NCI-H187 (cell line): Measurements from ENCODE around the gene GIMAP5.

Source experiments
- DNase-seq, 2 experiments: peaks; one replicate each; lab custom pipeline; 2025; lab: John Stamatoyannopoulos, UW

Gene GIMAP5

DNA sequence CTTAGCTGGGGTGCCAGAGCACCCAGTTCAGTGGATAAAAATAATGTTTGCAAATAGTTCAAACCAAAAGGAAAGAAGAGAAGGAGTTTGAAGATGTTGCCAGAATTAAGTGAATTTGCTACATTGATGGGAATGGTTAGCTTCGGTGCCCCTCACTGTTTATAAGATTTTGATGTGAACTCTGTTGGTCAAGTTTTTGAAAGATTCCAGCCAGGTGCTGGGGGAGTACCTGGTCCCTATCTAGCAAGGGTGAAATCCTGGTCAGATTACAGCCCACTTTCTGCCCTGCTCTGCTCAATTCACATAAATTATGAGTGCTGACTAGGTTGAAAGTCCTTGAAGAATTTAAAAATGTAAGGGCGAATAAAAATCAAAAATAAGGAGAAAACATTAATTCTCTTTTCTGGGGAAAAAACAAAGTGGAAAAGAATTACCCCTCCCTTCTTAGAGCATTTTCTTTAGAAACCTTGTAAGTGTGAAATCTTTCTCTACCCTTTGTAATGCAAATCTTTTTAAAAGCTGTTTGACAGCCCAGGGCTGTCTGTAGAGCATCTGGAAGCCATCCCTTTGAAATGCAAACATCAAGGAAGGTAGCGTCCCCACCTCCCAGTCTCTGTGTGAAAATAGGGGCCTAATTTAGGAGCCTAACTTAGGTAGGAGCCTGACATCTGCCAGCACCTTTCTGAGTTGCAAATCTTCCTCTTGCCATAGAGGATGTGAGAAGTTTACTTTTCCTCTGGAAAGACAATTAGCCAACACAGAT is 1.4 kb upstream of the GIMAP5 start:
- DNase-seq: no peak

- no peak for DNase-seq
These were observed 354 bp upstream of the GIMAP5 start for GRCh38 chr7:150736864-150737263.

DNA sequence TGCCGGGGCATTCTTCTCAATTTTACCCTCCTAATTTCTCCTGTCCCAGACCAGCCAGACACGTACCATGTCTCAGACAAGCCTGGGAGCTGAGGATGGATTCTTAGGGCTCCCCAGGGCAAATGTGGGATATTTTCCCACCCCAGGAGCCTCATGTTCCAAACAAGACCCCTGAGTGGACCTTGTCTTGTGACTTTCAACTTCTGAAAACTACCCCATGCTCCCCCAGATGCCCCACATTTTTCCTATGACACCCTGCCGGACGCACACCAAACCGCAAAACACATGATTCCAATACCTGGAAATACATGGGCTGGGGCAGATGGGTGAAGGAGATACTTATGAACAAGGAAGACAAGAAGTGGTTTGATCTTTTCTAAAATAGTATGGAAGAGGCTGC is 874 bp downstream of the GIMAP5 start:
- DNase-seq: no peak

DNA sequence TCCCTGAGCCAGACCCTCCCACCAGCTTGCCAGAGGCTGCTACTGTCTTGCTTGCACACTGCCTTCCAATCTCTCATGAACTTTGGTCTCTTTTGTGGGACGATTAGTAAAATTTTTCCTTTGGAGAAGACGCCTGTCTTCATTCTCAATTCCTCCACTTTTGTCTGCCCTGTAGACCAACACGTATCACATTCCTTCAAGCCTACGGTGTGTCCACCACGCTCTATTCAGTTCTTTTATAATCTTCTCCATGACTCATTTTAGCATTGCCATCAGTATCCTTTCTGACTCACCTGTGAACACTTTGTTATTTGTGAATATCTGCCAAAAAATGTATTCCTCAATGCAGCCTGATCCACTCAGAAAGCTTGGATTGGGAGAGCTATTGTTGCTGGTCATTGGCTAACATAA is 1.4 kb downstream of the GIMAP5 start:
- no peak for DNase-seq

DNA sequence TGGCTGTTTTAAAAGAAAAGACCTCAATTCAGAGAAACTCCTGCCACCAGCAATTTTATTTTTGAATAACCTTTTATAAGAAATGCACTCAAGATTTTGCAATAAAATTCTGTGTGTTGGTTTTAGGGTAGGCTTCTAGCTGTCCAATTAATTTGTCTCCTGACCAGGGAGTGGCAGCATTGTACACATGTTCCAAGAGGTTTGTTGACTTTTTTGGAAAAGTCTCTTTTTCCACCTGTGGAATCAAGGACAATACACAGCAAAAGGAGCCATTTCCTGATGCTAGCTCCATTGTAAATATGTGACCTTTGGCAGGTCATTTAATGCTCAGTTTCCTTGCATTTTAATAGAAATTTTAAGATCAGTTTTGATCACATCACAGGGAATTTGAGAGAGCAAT is 1.8 kb downstream of the GIMAP5 start:
- DNase-seq: no peak

DNA sequence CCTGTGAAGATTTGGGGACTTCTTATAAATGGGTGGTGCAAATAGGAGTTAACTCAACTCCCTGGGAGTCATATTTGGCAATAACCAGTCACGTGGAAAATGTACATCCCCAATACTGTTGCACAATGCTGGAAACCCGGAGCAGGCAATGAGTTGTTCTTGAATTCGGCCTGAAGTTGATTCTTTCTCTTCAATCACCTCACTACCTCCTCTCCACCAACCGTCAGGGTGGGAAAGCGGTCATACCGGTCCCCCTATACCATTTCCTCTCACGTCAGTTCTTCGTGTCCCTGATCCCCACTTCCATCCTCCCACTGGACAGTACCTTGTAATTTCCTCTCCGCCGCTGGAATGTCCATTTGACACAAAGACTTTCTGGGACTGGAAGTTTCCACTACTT is 2.8 kb downstream of the GIMAP5 start:
- no peak for DNase-seq

DNA sequence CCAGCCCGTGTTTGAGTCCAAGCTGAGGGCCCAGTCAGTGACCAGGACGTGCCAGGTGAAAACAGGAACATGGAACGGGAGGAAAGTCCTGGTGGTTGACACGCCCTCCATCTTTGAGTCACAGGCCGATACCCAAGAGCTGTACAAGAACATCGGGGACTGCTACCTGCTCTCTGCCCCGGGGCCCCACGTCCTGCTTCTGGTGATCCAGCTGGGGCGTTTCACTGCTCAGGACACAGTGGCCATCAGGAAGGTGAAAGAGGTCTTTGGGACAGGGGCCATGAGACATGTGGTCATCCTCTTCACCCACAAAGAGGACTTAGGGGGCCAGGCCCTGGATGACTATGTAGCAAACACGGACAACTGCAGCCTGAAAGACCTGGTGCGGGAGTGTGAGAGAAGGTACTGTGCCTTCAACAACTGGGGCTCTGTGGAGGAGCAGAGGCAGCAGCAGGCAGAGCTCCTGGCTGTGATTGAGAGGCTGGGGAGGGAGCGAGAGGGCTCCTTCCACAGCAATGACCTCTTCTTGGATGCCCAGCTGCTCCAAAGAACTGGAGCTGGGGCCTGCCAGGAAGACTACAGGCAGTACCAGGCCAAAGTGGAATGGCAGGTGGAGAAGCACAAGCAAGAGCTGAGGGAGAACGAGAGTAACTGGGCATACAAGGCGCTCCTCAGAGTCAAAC is 5.2 kb downstream of the GIMAP5 start:
- DNase-seq: no peak

DNA sequence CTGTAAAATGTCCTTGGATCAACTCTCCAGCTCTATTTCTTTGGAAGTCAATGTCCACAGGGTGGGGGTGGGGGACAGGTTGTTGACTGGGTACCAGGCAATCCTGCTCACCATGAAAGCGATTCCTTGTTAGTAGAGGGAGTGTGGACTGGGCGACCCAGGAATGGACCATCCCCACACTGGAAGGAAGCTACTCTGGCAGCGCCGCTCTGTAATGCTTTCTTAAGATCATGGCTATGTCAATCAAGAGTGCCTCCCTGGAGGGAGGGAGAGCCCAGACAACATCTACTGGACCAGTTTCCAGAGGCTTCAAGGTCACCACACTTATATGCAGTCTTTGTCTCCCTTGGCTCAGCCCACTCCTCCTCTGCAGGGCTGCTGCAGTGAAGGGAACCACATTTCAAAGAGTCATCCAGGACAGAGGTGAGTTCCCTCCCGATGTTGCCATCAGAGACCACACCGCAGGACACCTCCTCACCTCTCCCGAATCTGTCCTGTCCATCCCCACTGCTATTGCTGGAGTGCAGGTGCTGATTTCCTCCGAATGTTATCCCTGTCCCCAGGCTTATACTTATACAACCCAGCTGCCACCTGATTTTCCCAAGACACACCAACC is 6.9 kb downstream of the GIMAP5 start:
- DNase-seq: no peak

DNA sequence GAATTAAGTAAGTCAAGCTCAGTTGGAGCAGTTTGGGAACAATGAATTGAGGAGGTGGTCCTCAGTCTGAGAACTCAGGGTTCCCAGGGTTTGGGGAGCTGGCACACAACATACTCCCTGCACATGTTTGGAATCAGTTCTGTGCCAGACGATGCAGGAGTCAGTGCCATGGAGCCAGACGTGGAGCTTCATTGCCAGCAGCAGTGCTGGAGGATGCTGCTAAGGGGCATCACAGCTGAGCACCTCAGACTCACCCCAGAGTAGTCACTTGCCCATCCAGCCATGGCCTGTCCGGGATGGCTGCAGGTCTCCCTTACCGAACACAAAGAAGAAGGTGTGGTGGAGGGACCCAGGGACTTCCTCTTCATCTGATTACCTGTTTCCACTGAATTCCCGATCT is 7.9 kb downstream of the GIMAP5 start:
- DNase-seq: no peak

- no peak for DNase-seq
These were observed 8.7 kb downstream of the GIMAP5 start for GRCh38 chr7:150745876-150746275.

DNA sequence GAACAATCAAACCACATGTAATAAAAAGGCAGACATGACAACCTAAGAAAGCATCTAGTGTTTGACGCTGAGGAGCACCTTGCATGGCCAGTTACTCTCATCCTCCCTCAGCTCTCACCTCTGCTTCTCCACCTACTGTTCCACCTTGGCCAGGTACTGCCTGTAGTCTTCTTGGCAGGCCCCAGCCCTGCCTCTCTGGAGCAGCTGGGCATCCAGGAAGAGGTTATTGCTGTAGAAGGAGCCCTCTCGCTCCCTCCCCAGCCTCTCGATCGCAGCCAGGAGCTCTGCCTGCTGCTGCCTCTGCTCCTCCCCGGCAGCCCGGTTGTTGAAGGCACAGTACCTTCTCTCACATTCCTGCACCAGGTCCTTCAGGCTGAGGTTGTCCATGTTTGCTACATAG is 9.7 kb downstream of the GIMAP5 start:
- DNase-seq: no peak

GRCh38 chr7:150748376-150748775 is 11.2 kb downstream of the GIMAP5 start:
- DNase-seq: no peak

GRCh38 chr7:150751702-150752101 is 14.5 kb downstream of the GIMAP5 start:
- DNase-seq: no peak

DNA sequence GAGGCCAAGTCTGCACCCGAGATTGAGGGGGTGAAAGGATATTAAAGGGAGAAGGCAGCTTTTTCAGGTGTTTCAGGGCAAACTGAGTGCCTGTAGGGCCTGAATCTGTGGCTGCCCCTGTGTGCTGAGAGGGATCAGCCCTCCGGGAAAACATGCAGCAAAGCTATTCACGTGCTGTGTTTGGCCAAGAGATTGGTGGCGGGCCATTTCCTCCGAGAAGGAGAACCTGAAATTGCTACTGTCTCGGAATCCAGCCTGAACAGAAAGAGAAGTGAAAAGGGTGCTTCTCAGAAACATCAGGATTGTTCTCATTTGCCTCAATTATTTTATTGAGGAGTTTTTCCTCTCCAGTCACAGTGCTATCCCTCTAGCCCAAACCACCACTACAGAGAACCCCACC is 16.0 kb downstream of the GIMAP5 start:
- no peak for DNase-seq

DNA sequence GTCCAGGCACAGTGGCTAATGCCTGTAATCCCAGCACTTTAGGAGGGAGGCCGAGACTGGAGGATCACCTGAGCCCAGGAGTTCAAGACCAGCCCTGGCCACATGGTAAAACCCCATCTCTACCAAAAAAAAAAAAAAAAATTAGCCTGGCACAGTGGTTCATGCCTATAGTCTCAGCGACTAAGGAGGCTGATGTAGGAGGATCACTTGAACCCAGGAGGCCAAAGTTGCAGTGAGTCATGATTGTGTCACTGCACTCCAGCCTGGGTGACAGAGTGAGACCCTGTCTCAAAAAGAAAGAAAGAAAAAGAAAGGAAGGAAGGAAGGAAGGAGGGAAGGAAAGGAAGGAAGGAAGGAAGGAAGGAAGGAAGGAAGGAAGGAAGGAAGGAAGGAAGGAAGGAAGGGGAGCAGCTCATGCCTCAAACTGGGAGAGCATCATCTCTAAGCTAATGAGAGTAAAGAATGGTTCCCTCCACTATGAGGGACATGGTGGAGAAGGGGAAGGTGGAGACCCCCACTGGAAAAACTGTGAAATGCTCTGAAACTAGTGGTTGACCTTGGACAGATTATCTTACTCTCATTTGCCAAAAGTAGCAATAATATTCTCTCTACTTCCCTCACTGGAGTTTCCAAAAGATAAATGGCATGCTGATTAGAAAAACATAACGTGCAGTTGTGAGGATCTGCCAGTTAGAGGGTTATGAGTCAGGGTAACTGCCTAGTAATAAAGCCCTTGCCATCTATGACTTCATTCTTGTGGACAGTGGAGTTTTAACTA is 16.8 kb downstream of the GIMAP5 start:
- DNase-seq: no peak

DNA sequence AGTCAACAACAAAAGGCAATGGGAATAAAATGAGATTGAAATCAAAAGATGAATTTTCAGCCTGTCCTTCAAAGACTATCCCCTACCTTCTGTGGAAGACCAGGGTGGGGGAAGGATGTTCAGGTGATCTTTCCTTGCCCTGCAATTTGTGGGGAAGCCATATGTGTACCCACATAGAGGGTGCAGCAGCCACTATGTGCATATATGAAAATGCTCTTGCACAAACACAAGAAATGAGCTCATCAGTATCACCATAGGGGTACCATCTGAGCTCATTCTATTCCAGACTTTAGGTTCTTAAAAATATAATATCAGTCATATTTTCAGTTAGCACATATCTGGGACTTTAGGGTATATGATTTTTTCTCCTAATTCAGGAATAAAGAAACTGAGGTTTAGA is 17.7 kb downstream of the GIMAP5 start:
- no peak for DNase-seq

DNA sequence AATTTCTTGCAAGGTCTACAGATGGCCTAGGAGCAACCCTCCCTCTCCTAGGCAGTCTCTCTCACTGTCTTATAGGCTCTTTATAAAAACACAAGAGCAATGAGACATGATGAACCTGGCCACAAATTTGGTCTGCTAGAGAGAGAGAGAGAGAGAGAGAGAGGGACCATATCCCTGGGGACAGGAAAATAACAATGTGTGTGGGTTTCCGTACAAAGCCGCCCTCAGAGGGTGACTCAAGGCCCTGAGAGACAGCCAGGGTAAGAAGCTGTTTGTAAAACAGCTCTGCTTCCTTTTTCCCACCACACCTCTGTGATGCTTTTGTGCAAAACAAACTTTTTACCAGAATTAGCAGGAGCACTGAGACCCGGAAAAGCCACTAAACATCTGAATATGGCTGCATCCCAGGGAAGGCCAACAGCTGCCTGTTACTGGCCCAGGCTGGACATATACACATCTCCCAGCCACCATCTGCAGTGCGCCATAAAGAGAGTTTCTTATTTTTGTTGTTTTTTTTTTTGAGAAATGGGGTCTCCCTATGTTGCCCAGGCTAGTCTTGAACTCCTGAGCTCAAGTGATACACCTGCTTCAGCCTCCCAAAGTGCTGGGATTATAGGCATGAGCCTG is 18.4 kb downstream of the GIMAP5 start:
- no peak for DNase-seq

GRCh38 chr7:150756166-150756565 is 18.9 kb downstream of the GIMAP5 start:
- no peak for DNase-seq

GRCh38 chr7:150756858-150757257 is 19.6 kb downstream of the GIMAP5 start:
- no peak for DNase-seq

DNA sequence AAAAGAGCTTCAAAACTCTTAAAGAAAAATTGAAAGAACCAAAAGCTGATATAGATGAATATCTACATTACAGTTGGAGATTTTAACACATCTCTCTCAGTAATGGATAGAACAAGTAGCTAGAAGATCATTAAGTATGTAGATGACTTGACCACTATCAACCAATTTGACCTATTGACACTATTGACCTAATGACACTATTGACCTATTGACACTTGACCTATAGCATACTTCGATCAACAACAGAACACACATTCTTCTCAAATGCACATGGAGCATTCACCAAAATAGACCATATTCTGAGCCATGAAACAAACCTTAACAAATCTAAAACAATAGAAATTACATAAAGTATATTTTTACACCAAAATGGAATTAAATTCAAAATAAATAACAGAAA is 22.3 kb downstream of the GIMAP5 start:
- no peak for DNase-seq

DNA sequence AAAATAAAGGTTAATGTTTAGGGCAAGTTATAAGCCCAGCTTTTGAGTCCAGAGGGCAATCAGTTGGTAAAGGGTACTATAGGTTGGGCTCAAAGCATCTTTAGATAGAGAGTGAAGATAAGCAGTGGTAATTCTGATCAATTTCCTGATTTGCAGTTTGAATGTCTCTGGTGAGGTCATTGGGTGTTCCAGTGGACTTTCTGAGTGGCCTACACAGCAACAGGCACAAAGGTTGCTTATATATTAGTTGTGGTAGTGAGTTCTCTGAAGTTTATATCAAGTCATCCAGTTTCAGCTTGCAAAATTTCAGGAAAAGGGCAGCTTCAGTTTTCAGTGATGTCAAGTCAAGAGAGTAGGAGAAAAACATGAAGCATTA is 29.1 kb downstream of the GIMAP5 start:
- DNase-seq: no peak

GRCh38 chr7:150769768-150770167 is 32.5 kb downstream of the GIMAP5 start:
- no peak for DNase-seq
